K562 (cell line): Measurements from ENCODE around the gene RAB5A. TPM values are rescaled to one million over a fixed set of nuclear protein-coding genes. Genes with fewer than 3 reads are reported as not detected.

Experiments used
- ATF1 ChIP-seq, 2 experiments: fragments of 450-650 bp in 1 of 2; IDR thresholded peaks; 2 replicates each; pipeline ENCODE4 v1.6.1; 2016; ENCODE audit warnings: missing compliant biosample characterization in 1 of 2, missing genetic modification characterization in 1 of 2
- CEBPG ChIP-seq, 3 experiments: fragments of 200-800 bp in 1 of 3; sonication (Bioruptor generic) in 1 of 3; sonication (generic) in 1 of 3; formaldehyde crosslinking in 1 of 3; IDR thresholded peaks in 2 of 3; conservative IDR thresholded peaks in 1 of 3; 2 replicates each; pipeline versions ENCODE4 v1.6.1 to v1.8.0; 2016 to 2022; ENCODE audit warnings: missing compliant biosample characterization in 2 of 3, missing genetic modification characterization in 2 of 3, mild to moderate bottlenecking in 1 of 3, missing genetic modification reagents in 1 of 3
- HIVEP1 ChIP-seq: fragments of 250-450 bp; sonication (Bioruptor Pico); IDR thresholded peaks from 2 replicates; pipeline ENCODE4 v1.4.0; 2020; ENCODE audit warnings: mild to moderate bottlenecking
- KLF1 ChIP-seq: fragments of 450-650 bp; IDR thresholded peaks from 2 replicates; pipeline ENCODE4 v1.6.1; 2016; ENCODE audit warnings: missing genetic modification characterization, missing compliant biosample characterization
- NKRF ChIP-seq: fragments of 450-650 bp; IDR thresholded peaks from 2 replicates; pipeline ENCODE4 v1.6.1; 2016; ENCODE audit warnings: borderline replicate concordance
- PML ChIP-seq: IDR thresholded peaks from 2 replicates; pipeline ENCODE4 v1.6.1; 2012; ENCODE audit warnings: low read length, inconsistent platforms
- SOX6 ChIP-seq: fragments of 450-650 bp; IDR thresholded peaks from 2 replicates; pipeline ENCODE4 v1.6.1; 2014; ENCODE audit warnings: mild to moderate bottlenecking
- ZBTB5 ChIP-seq: fragments of 450-650 bp; IDR thresholded peaks from 2 replicates; pipeline ENCODE4 v1.6.1; 2017; ENCODE audit warnings: antibody characterized with exemption
- ZNF133 ChIP-seq: fragments of 250-450 bp; sonication (Bioruptor Pico); IDR thresholded peaks from 2 replicates; pipeline ENCODE4 v1.4.0; 2020; ENCODE audit warnings: mild to moderate bottlenecking
- polyA plus RNA-seq, 8 experiments: library from polyadenylated mRNA; depleted of rRNA in 4 of 8; stranded (reverse) in 5 of 8; unstranded in 3 of 8; fragments of >200 nt; fragmentation: Nextera tagmentation in 2 of 8; fragmentation: Illumina TruSeq in 1 of 8; extraction: Ambion mirVana in 2 of 8; extraction: Trizol in 1 of 8; gene quantifications; 2 replicates each; pipeline versions ENCODE4 v1.2.1 to v1.2.3, GENCODE V29; 2011 to 2014; ENCODE audit warnings: inconsistent platforms in 1 of 8, missing spikeins in 1 of 8
- total RNA-seq, 7 experiments: library from RNA; depleted of rRNA in 6 of 7; stranded (reverse); fragments of >200 nt in 6 of 7; fragmentation: Illumina TruSeq in 2 of 7; extraction: Trizol in 2 of 7; gene quantifications; 2 replicates each; pipeline versions ENCODE4 v1.2.1 to v1.2.3, GENCODE V29; 2011 to 2021; ENCODE audit warnings: low replicate concordance in 1 of 7

RAB5A gene
- total and polyA plus RNA-seq, 9 of the 15 experiments (the other 6 are each of a cell fraction or from before 2014, with no cell fraction given): 28.3 to 64.2 (median 49.0) TPM

GRCh38 chr3:19937459-19938294 lies 9.2 kb upstream of the RAB5A start (continued):
- TF ChIP-seq ZBTB5 (no peak), ATF1 (CRISPR knock-in tag; IDR thresholded peaks at IDR 0.05) (no peak), ATF1 (tag; IDR thresholded peaks at IDR 0.05) (0 out of 2 replicates have a peak, but pooled peaks have one; percentile 9), CEBPG (CRISPR knock-in tag; IDR thresholded peaks at IDR 0.05) (no peak), CEBPG (tag; conservative IDR thresholded peaks at IDR 0.05 in 1 of 2, IDR thresholded peaks at IDR 0.05 in 1 of 2) (no peak), PML (peak; percentile 64; the same call in 1 of the 2 replicates), KLF1 (no peak), NKRF (no peak), ZNF133 (CRISPR knock-in tag) (no peak), SOX6 (peak; percentile 85), HIVEP1 (CRISPR knock-in tag) (no peak)
